Measurements from ENCODE around the gene RNF181.
"Not testable (repeated sequence)": the region's sequence is repeated elsewhere in the genome, so short reads cannot be mapped to it uniquely, and the experiment has no call there.

The RNF181 gene

DNA sequence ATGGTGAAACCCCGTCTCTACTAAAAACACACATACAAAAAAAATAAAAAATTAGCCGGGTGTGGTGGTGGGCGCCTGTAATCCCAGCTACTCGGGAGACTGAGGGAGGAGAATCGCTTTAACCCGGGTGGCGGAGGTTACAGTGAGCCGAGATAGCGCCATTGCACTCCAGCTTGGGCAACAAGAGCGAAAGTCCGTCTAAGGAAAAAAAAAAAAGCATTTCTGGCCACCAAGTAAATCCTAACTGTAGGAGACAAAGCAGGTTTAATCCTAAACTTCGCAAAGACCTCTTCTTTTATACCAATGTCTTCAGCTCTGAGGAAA lies 35.2 kb upstream of the RNF181 start:
- peak overlapping the region; percentile 94 for H3K9ac ChIP-seq (ENCODE audit: low read depth, low read length)
- not testable (repeated sequence) for H3K9me3 ChIP-seq (ENCODE audit: control insufficient read depth, insufficient read depth, low read length); H3K4me1 ChIP-seq (ENCODE audit: insufficient read depth, low read length); H3K36me3 ChIP-seq (ENCODE audit: insufficient read depth, low read length)

- Histone ChIP-seq H3K9ac (ENCODE audit: low read depth, low read length) (peak overlapping the region; percentile 94), H3K4me1 (ENCODE audit: insufficient read depth, low read length) (no peaks in the 10 kb centered on the region; the same call in 1 of the 2 replicates), H3K9me3 (ENCODE audit: control insufficient read depth, insufficient read depth, low read length) (no peaks in the 10 kb centered on the region), H3K36me3 (ENCODE audit: insufficient read depth, low read length) (peaks cover 2% of the 10 kb centered on the region; the same call in 1 of the 2 replicates)
These were observed 34.7 kb upstream of the RNF181 start for GRCh38 chr2:85560812-85561279.

GRCh38 chr2:85561280-85562212 lies 34.0 kb upstream of the RNF181 start, which contains the start of gene GGCX:
TSS of gene GGCX (minus strand) at chr2:85561493. CDS start at chr2:85561428, 65 bp downstream.
- Histone ChIP-seq H3K36me3 (ENCODE audit: insufficient read depth, low read length) (peaks cover 2% of the 10 kb centered on the region; the same call in 1 of the 2 replicates), H3K4me1 (ENCODE audit: insufficient read depth, low read length) (no peaks in the 10 kb centered on the region; the same call in 1 of the 2 replicates), H3K9ac (ENCODE audit: low read depth, low read length) (peak within 1 kb of the TSS; percentile 94), H3K9me3 (ENCODE audit: control insufficient read depth, insufficient read depth, low read length) (no peaks in the 10 kb centered on the region)

- Histone ChIP-seq H3K4me1 (ENCODE audit: insufficient read depth, low read length) (no peaks in the 10 kb centered on the region; the same call in 1 of the 2 replicates), H3K9ac (ENCODE audit: low read depth, low read length) (no peak overlapping the region), H3K36me3 (ENCODE audit: insufficient read depth, low read length) (no peaks in the 10 kb centered on the region), H3K9me3 (ENCODE audit: control insufficient read depth, insufficient read depth, low read length) (no peaks in the 10 kb centered on the region)
These were observed 31.4 kb upstream of the RNF181 start for GRCh38 chr2:85564144-85564563.

- no peak overlapping the region for H3K9ac ChIP-seq (ENCODE audit: low read depth, low read length)
These were observed 29.3 kb upstream of the RNF181 start for GRCh38 chr2:85566265-85566664.

GRCh38 chr2:85575739-85576138 lies 19.8 kb upstream of the RNF181 start:
- H3K9me3 ChIP-seq (ENCODE audit: control insufficient read depth, insufficient read depth, low read length): no peaks in the 10 kb centered on the region
- H3K4me1 ChIP-seq (ENCODE audit: insufficient read depth, low read length): peaks cover 18% of the 10 kb centered on the region
- H3K9ac ChIP-seq (ENCODE audit: low read depth, low read length): no peak overlapping the region
- H3K36me3 ChIP-seq (ENCODE audit: insufficient read depth, low read length): 0 out of 2 replicates have a peak, but pooled peaks cover under 1% of the 10 kb centered on the region

More at GRCh38 chr2:85566265-85566664, 29.3 kb upstream of the RNF181 start:
- Histone ChIP-seq H3K36me3 (ENCODE audit: insufficient read depth, low read length) (no peaks in the 10 kb centered on the region), H3K4me1 (ENCODE audit: insufficient read depth, low read length) (no peaks in the 10 kb centered on the region), H3K9me3 (ENCODE audit: control insufficient read depth, insufficient read depth, low read length) (no peaks in the 10 kb centered on the region)

- Histone ChIP-seq H3K4me1 (ENCODE audit: insufficient read depth, low read length) (peaks cover 18% of the 10 kb centered on the region), H3K9ac (ENCODE audit: low read depth, low read length) (peak overlapping the region; percentile 54; the same call in 1 of the 2 replicates), H3K9me3 (ENCODE audit: control insufficient read depth, insufficient read depth, low read length) (no peaks in the 10 kb centered on the region), H3K36me3 (ENCODE audit: insufficient read depth, low read length) (peaks cover 7% of the 10 kb centered on the region; the same call in 1 of the 2 replicates)
These were observed 18.5 kb upstream of the RNF181 start for GRCh38 chr2:85577063-85577385.

- peak within 1 kb of the TSS; percentile 54 for H3K9ac ChIP-seq (ENCODE audit: low read depth, low read length)
- peaks cover 7% of the 10 kb centered on the region; the same call in 1 of the 2 replicates for H3K36me3 ChIP-seq (ENCODE audit: insufficient read depth, low read length)
- peaks cover 16% of the 10 kb centered on the region for H3K4me1 ChIP-seq (ENCODE audit: insufficient read depth, low read length)
- no peaks in the 10 kb centered on the region for H3K9me3 ChIP-seq (ENCODE audit: control insufficient read depth, insufficient read depth, low read length)
These were observed 17.9 kb upstream of the RNF181 start, which contains the start of gene VAMP8 for GRCh38 chr2:85577386-85578242. TSS of gene VAMP8 (plus strand) at chr2:85577586. CDS start at chr2:85577647, 61 bp downstream.

GRCh38 chr2:85578243-85579180 lies 17.0 kb upstream of the RNF181 start:
- Histone ChIP-seq H3K9ac (ENCODE audit: low read depth, low read length) (peak overlapping the region; percentile 54; the same call in 1 of the 2 replicates), H3K36me3 (ENCODE audit: insufficient read depth, low read length) (peaks cover 7% of the 10 kb centered on the region; the same call in 1 of the 2 replicates), H3K4me1 (ENCODE audit: insufficient read depth, low read length) (peaks cover 14% of the 10 kb centered on the region), H3K9me3 (ENCODE audit: control insufficient read depth, insufficient read depth, low read length) (no peaks in the 10 kb centered on the region)

GRCh38 chr2:85579266-85579935 lies 16.1 kb upstream of the RNF181 start:
- 0 out of 2 replicates have a peak overlapping the region, but pooled peaks have one; percentile 11 for H3K9ac ChIP-seq (ENCODE audit: low read depth, low read length)

GRCh38 chr2:85580206-85580605 lies 15.3 kb upstream of the RNF181 start:
- H3K9me3 ChIP-seq (ENCODE audit: control insufficient read depth, insufficient read depth, low read length): no peaks in the 10 kb centered on the region
- H3K36me3 ChIP-seq (ENCODE audit: insufficient read depth, low read length): peaks cover 7% of the 10 kb centered on the region; the same call in 1 of the 2 replicates
- H3K4me1 ChIP-seq (ENCODE audit: insufficient read depth, low read length): peaks cover 20% of the 10 kb centered on the region
- H3K9ac ChIP-seq (ENCODE audit: low read depth, low read length): no peak overlapping the region

More at GRCh38 chr2:85579266-85579935, 16.1 kb upstream of the RNF181 start:
- no peaks in the 10 kb centered on the region for H3K9me3 ChIP-seq (ENCODE audit: control insufficient read depth, insufficient read depth, low read length)
- peaks cover 7% of the 10 kb centered on the region; the same call in 1 of the 2 replicates for H3K36me3 ChIP-seq (ENCODE audit: insufficient read depth, low read length)
- peaks cover 14% of the 10 kb centered on the region for H3K4me1 ChIP-seq (ENCODE audit: insufficient read depth, low read length)

DNA sequence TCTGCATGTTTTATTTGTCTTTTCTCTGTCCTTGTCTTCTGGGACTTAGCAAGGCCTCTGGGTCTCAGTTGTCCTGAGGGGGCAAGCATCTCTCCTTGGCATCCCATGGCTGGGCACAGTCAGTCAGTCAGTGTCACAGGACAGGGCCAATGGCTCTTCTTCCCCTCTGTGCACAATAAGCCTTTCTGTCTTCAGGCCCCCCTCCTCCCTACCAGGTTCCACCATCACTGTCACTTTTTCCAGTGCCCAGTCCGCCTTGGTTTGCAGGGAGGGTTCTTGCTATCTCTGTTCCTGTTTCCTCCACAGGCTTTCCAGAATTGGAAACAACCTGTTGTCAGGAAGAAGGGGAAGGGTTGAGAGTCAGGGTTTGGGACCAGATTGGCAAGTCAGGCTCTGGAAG lies 13.1 kb upstream of the RNF181 start:
- peaks cover 7% of the 10 kb centered on the region; the same call in 1 of the 2 replicates for H3K36me3 ChIP-seq (ENCODE audit: insufficient read depth, low read length)
- no peaks in the 10 kb centered on the region for H3K9me3 ChIP-seq (ENCODE audit: control insufficient read depth, insufficient read depth, low read length)
- peaks cover 28% of the 10 kb centered on the region for H3K4me1 ChIP-seq (ENCODE audit: insufficient read depth, low read length)
- no peak overlapping the region for H3K9ac ChIP-seq (ENCODE audit: low read depth, low read length)
